Spleen (tissue), 7 donors: ENCODE measurements around the gene SLC13A4.

Experiments used
- CTCF ChIP-seq, 11 experiments: fragments of 200-600 bp in 7 of 11; fragments of 450-650 bp in 4 of 11; sonication (generic) in 4 of 11; IDR thresholded peaks in 8 of 11; conservative IDR thresholded peaks in 3 of 11; 1 replicate in 7 of 11; 2 replicates in 4 of 11; pipeline versions ENCODE4 v1.4.0 to v1.8.0; 2016 to 2021; ENCODE audit warnings: antibody characterized with exemption in 11 of 11, inconsistent platforms in 4 of 11, mild to moderate bottlenecking in 1 of 11
- POLR2A ChIP-seq, 3 donors: fragments of 450-650 bp; IDR thresholded peaks; one replicate each; pipeline ENCODE4 v1.5.1; 2017; ENCODE audit warnings: antibody characterized with exemption in 3 of 3, mild to moderate bottlenecking in 1 of 3
- donor health status: DM: no; HTN: no; CAD: no; lungs with moderate emphysema.
- donor health status: DM: no; HTN: no; CAD: no.
- donor health status: DM: no; HTN: no; CAD: no.

- no peak for TF ChIP-seq CTCF (IDR thresholded peaks at IDR 0.05 in 8 of 11, conservative IDR thresholded peaks at IDR 0.05 in 3 of 11)
- no peak for TF ChIP-seq POLR2A (IDR thresholded peaks at IDR 0.05)
Measured at GRCh38 chr7:135653340-135654080, 74.5 kb downstream of the SLC13A4 start.
